IMR-90 (cell line): ENCODE results near the gene EIF5A2. TPM values are rescaled to one million over a fixed set of nuclear protein-coding genes. Genes with fewer than 3 reads are reported as not detected.

Experiments
- ATAC-seq: fragments of 200-7000 bp; cut with Tn5 transposase; 2 replicates; pipeline ENCODE4 v1.9.1; 2020; ENCODE audit warnings: low read depth, mild to moderate bottlenecking, moderate library complexity
- BruUV-seq: library from RNA; stranded (reverse); fragments of 400-500 nt; replicated peaks from 2 replicates; lab custom pipeline; 2021; lab: Mats Ljungman, UMichigan
- CTCF ChIA-PET: fragments of 300-600 bp; formaldehyde crosslinking; extraction: SDS; loops from one replicate; lab custom pipeline; 2021; ENCODE audit warnings: antibody characterized with exemption; lab: Yijun Ruan, JAX
- POLR2A ChIA-PET: fragments of 300-600 bp; sonication (Branson Sonifier 250); formaldehyde crosslinking; loops from one replicate; lab custom pipeline; 2022; ENCODE audit warnings: antibody characterized with exemption; ENCODE audit not compliant: unreplicated experiment; lab: Charles Lee
- DNase-seq: peaks from one replicate; pipeline ENCODE4 v3.0.0; 2013
- H2AFZ ChIP-seq: replicated peaks from 2 replicates; pipeline ENCODE3; 2013; ENCODE audit warnings: low read length, mild to moderate bottlenecking; ENCODE audit not compliant: poor library complexity
- H2AK5ac ChIP-seq: 2 replicates; pipeline ENCODE4 v1.6.1; 2013; ENCODE audit warnings: low read depth, low read length, inconsistent platforms
- H2AK9ac ChIP-seq: replicated peaks from 2 replicates; pipeline ENCODE3; 2013; ENCODE audit warnings: mild to moderate bottlenecking, low read depth, low read length, moderate library complexity; ENCODE audit not compliant: poor library complexity
- H2BK120ac ChIP-seq: 2 replicates; pipeline ENCODE4 v1.6.1; 2013; ENCODE audit warnings: low read depth, low read length, inconsistent platforms
- H2BK15ac ChIP-seq: 3 replicates; pipeline ENCODE4 v1.6.1; 2013; ENCODE audit warnings: low read depth, low read length, inconsistent platforms
- H2BK20ac ChIP-seq: 2 replicates; pipeline ENCODE4 v1.6.1; 2013; ENCODE audit warnings: low read depth, mild to moderate bottlenecking, inconsistent platforms, low read length, moderate library complexity
- H2BK5ac ChIP-seq: 2 replicates; pipeline ENCODE4 v1.6.1; 2013; ENCODE audit warnings: mild to moderate bottlenecking, low read depth, low read length, inconsistent platforms; ENCODE audit not compliant: poor library complexity, severe bottlenecking
- H3K14ac ChIP-seq: replicated peaks from 2 replicates; pipeline ENCODE4 v1.6.1; 2013; ENCODE audit warnings: low read depth, low read length, inconsistent platforms
- H3K18ac ChIP-seq: 2 replicates; pipeline ENCODE4 v1.6.1; 2013; ENCODE audit warnings: low read depth, low read length, control low read depth
- H3K23ac ChIP-seq: 2 replicates; pipeline ENCODE4 v1.6.1; 2013; ENCODE audit warnings: low read depth, low read length, inconsistent platforms
- H3K27ac ChIP-seq: 2 replicates; pipeline ENCODE4 v1.5.1; 2013; ENCODE audit warnings: mild to moderate bottlenecking, control low read depth, low read length; ENCODE audit not compliant: insufficient read depth
- H3K27me3 ChIP-seq: 2 replicates; pipeline ENCODE4 v1.6.1; 2013; ENCODE audit warnings: low read length; ENCODE audit not compliant: control insufficient read depth, insufficient read depth
- H3K36me3 ChIP-seq: 2 replicates; pipeline ENCODE4 v1.6.1; 2013; ENCODE audit warnings: low read length, mixed read lengths; ENCODE audit not compliant: control insufficient read depth, insufficient read depth
- H3K4ac ChIP-seq: 2 replicates; pipeline ENCODE4 v1.6.1; 2013; ENCODE audit warnings: low read depth, low read length, inconsistent platforms
- H3K4me1 ChIP-seq: 2 replicates; pipeline ENCODE4 v1.6.1; 2013; ENCODE audit warnings: low read length, mixed read lengths; ENCODE audit not compliant: control insufficient read depth, insufficient read depth
- H3K4me2 ChIP-seq: 2 replicates; pipeline ENCODE4 v1.6.1; 2013; ENCODE audit warnings: low read depth, mild to moderate bottlenecking, control low read depth, low read length, moderate library complexity
- H3K4me3 ChIP-seq: 2 replicates; pipeline ENCODE4 v1.5.1; 2013; ENCODE audit warnings: low read depth, mild to moderate bottlenecking, control low read depth, low read length, moderate library complexity; ENCODE audit not compliant: insufficient read depth
- H3K56ac ChIP-seq: 2 replicates; pipeline ENCODE4 v1.6.1; 2013; ENCODE audit warnings: low read length, inconsistent platforms; ENCODE audit not compliant: insufficient read depth; ENCODE audit errors: extremely low read depth
- H3K79me1 ChIP-seq, 2 experiments: 2 replicates each; pipeline ENCODE4 v1.6.1; 2013; ENCODE audit warnings: low read length in 2 of 2, inconsistent platforms in 1 of 2, low read depth in 1 of 2
- H3K9ac ChIP-seq: 2 replicates; pipeline ENCODE4 v1.6.1; 2013; ENCODE audit warnings: low read depth, low read length, control low read depth
- H3K9me1 ChIP-seq: 2 replicates; pipeline ENCODE4 v1.6.1; 2013; ENCODE audit warnings: low read length, inconsistent platforms; ENCODE audit not compliant: insufficient read depth
- H3K9me3 ChIP-seq: 2 replicates; pipeline ENCODE4 v1.6.1; 2013; ENCODE audit warnings: low read length; ENCODE audit not compliant: control insufficient read depth, insufficient read depth
- H4K20me1 ChIP-seq: 2 replicates; pipeline ENCODE4 v1.6.1; 2013; ENCODE audit warnings: low read length, inconsistent platforms; ENCODE audit not compliant: insufficient read depth
- H4K5ac ChIP-seq: 2 replicates; pipeline ENCODE4 v1.6.1; 2013; ENCODE audit warnings: mild to moderate bottlenecking, low read depth, low read length, control low read depth
- H4K8ac ChIP-seq, 2 experiments: 2 replicates each; pipeline ENCODE4 v1.6.1; 2013; ENCODE audit warnings: low read depth in 2 of 2, low read length in 2 of 2, control low read depth in 1 of 2, inconsistent platforms in 1 of 2
- H4K91ac ChIP-seq: 2 replicates; pipeline ENCODE4 v1.6.1; 2013; ENCODE audit warnings: low read depth, low read length, inconsistent platforms; ENCODE audit not compliant: insufficient read depth
- BHLHE40 ChIP-seq: fragments of 150-350 bp; IDR thresholded peaks from 2 replicates; pipeline ENCODE4 v1.6.1; 2016; ENCODE audit warnings: mild to moderate bottlenecking, low read depth, low read length
- CHD1 ChIP-seq: IDR thresholded peaks from 2 replicates; pipeline ENCODE4 v1.6.1; 2012; ENCODE audit warnings: low read depth, low read length, improper control_type of control experiment
- FOS ChIP-seq: fragments of 150-350 bp; IDR thresholded peaks from 2 replicates; pipeline ENCODE4 v1.6.1; 2016; ENCODE audit warnings: low read depth, low read length
- MAFK ChIP-seq: IDR thresholded peaks from 2 replicates; pipeline ENCODE4 v1.6.1; 2012; ENCODE audit warnings: low read depth, low read length, improper control_type of control experiment
- MXI1 ChIP-seq: IDR thresholded peaks from 2 replicates; pipeline ENCODE4 v1.6.1; 2012; ENCODE audit warnings: low read depth, mild to moderate bottlenecking, low read length, moderate library complexity, borderline replicate concordance
- NFE2L2 ChIP-seq: fragments of 150-350 bp; IDR thresholded peaks from 2 replicates; pipeline ENCODE4 v1.6.1; 2016; ENCODE audit warnings: low read depth, mild to moderate bottlenecking, low read length
- POLR2A ChIP-seq: IDR thresholded peaks from 2 replicates; pipeline ENCODE4 v1.6.1; 2012; ENCODE audit warnings: mild to moderate bottlenecking, low read depth, low read length
- RCOR1 ChIP-seq: IDR thresholded peaks from 2 replicates; pipeline ENCODE4 v1.6.1; 2012; ENCODE audit warnings: mild to moderate bottlenecking, low read length, improper control_type of control experiment; ENCODE audit not compliant: insufficient replicate concordance
- RFX5 ChIP-seq: IDR thresholded peaks from 2 replicates; pipeline ENCODE4 v1.8.0; 2012; ENCODE audit warnings: low read depth, mild to moderate bottlenecking, low read length, moderate library complexity
- SMC3 ChIP-seq: fragments of 150-350 bp; IDR thresholded peaks from 2 replicates; pipeline ENCODE4 v1.6.1; 2016; ENCODE audit warnings: low read depth, mild to moderate bottlenecking, antibody characterized with exemption, low read length, moderate library complexity
- WGBS, 2 experiments: methylation state at CpG; one replicate each; pipeline versions ENCODE4 v1.1.5 to v1.1.7; 2013; ENCODE audit warnings: missing lambda C conversion rate in 2 of 2; ENCODE audit not compliant: insufficient read length in 1 of 2; ENCODE audit errors: extremely low coverage in 2 of 2; 5-methylcytosine and 5-hydroxymethylcytosine counted together
- dilution Hi-C: fragments of 300-500 bp; cut with HindIII; formaldehyde crosslinking; loops from one replicate; pipeline ENCODE4 v1.14.3; 2018; ENCODE audit warnings: low sequenced_read_pairs; ENCODE audit not compliant: unreplicated experiment
- in situ Hi-C: fragments of 300-500 bp; cut with MboI; formaldehyde crosslinking; loops from 3 replicates; pipeline ENCODE4 v1.14.3; 2019; ENCODE audit warnings: low sequenced_read_pairs, inconsistent platforms, mixed read lengths
- intact Hi-C: fragments of 100-400 bp; cut with micrococcal nuclease; formaldehyde crosslinking; loops from 2 replicates; pipeline ENCODE4 v1.10.0; 2022
- polyA plus RNA-seq, 3 experiments: library from polyadenylated mRNA; depleted of rRNA; stranded (reverse); fragments of >200 nt; gene quantifications; 2 replicates each; pipeline ENCODE4 v1.2.3, GENCODE V29; 2012; ENCODE audit warnings: low replicate concordance in 1 of 3
- total RNA-seq: library from RNA; depleted of rRNA; stranded (reverse); fragments of >200 nt; gene quantifications from 2 replicates; pipeline ENCODE4 v1.2.3, GENCODE V29; 2012
- TF ChIP-seq, protein P1 (sequence below): fragments of 150-350 bp; IDR thresholded peaks from 2 replicates; pipeline ENCODE4 v1.6.1; 2017; ENCODE audit warnings: mild to moderate bottlenecking, antibody characterized with exemption, low read length, low read depth

The EIF5A2 gene
- total and polyA plus RNA-seq, 2 of the 4 experiments (the other 2 are of a cell fraction): 7.7 to 7.8 TPM

DNA sequence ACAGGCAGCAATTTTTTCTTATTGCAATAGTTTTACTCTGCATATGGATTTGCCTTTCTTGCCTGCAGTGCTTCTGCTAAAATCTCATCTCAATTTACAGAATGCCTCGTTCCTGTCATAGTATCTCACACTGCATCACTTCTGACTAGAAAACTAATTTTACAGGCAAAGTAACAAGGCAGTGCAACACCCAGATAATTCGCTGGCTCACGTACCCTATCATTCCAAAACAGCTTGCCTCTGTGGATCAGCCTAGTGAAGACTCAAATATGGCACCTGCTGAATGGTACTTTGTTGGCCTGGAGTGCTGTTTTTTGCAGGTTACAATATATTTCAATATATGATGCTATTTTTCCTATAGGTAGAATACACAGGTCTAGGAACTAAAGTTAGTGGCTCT is 5.3 kb downstream of the EIF5A2 start:
- Histone ChIP-seq H4K20me1 (no peaks in the 10 kb centered on the region), H3K18ac (no peak overlapping the region), H3K23ac (no peak overlapping the region; the same call in 1 of the 2 replicates), H2AFZ (no peak overlapping the region), H2BK120ac (no peak overlapping the region), H2BK15ac (no peak overlapping the region), H3K27ac (no peak overlapping the region), H3K4me3 (no peak overlapping the region), H3K79me1 (peaks cover 21 to 29% of the 10 kb centered on the region in 2 experiments), H4K8ac (no peak overlapping the region), H3K4ac (no peak overlapping the region), H3K4me2 (no peak overlapping the region), H2BK20ac (no peak overlapping the region), H4K91ac (no peak overlapping the region), H3K56ac (no peak overlapping the region), H3K4me1 (no peaks in the 10 kb centered on the region), H3K9me3 (no peaks in the 10 kb centered on the region), H3K36me3 (0 out of 2 replicates have a peak, but pooled peaks cover 1% of the 10 kb centered on the region), H3K14ac (no peak overlapping the region), H3K27me3 (no peaks in the 10 kb centered on the region), H3K9me1 (no peaks in the 10 kb centered on the region), H4K5ac (no peak overlapping the region), H2AK5ac (no peak overlapping the region), H2AK9ac (no peak overlapping the region), H3K9ac (no peak overlapping the region), H2BK5ac (no peak overlapping the region)
- in situ Hi-C loops: no loop called here
- 100% methylated on average over 1 of the region's 3 CpGs; no CpG with 5 or more reads in 1 of the 2 experiments for WGBS, 2 experiments
- no peak for DNase-seq
- ATAC-seq: no peak
- intact Hi-C loops: no loop called here
- BruUV-seq: no TSS peak
- TF ChIP-seq CHD1 (no peak), NFE2L2 (no peak), BHLHE40 (no peak), RFX5 (no peak), POLR2A (no peak), FOS (no peak), MXI1 (no peak), RCOR1 (no peak), MAFK (no peak), SMC3 (no peak)
- TF ChIP-seq, protein P1, sequence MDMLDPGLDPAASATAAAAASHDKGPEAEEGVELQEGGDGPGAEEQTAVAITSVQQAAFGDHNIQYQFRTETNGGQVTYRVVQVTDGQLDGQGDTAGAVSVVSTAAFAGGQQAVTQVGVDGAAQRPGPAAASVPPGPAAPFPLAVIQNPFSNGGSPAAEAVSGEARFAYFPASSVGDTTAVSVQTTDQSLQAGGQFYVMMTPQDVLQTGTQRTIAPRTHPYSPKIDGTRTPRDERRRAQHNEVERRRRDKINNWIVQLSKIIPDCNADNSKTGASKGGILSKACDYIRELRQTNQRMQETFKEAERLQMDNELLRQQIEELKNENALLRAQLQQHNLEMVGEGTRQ: no peak
- POLR2A ChIA-PET: no interaction called here
- CTCF ChIA-PET: no interaction called here
- dilution Hi-C loops: no loop called here
